HUES48 (cell line): ENCODE results near the gene DUSP8.

Experiments
- H3K27ac ChIP-seq: one replicate; pipeline ENCODE4 v1.7.0; 2013; ENCODE audit warnings: low read depth, low read length, inconsistent platforms
- H3K27me3 ChIP-seq: 2 replicates; pipeline ENCODE4 v1.6.1; 2013; ENCODE audit warnings: mild to moderate bottlenecking, low read length; ENCODE audit not compliant: control insufficient read depth, insufficient read depth
- H3K36me3 ChIP-seq: 2 replicates; pipeline ENCODE4 v1.6.1; 2013; ENCODE audit warnings: low read length; ENCODE audit not compliant: control insufficient read depth, insufficient read depth
- H3K4me1 ChIP-seq: 2 replicates; pipeline ENCODE4 v1.6.1; 2013; ENCODE audit warnings: mild to moderate bottlenecking, low read length; ENCODE audit not compliant: control insufficient read depth, insufficient read depth
- H3K4me3 ChIP-seq: 2 replicates; pipeline ENCODE4 v1.5.1; 2013; ENCODE audit warnings: mild to moderate bottlenecking, low read depth, low read length
- H3K9ac ChIP-seq: 2 replicates; pipeline ENCODE4 v1.6.1; 2013; ENCODE audit warnings: mild to moderate bottlenecking, low read depth, low read length, moderate library complexity
- H3K9me3 ChIP-seq: 2 replicates; pipeline ENCODE4 v1.6.1; 2013; ENCODE audit warnings: low read length; ENCODE audit not compliant: control insufficient read depth, insufficient read depth

DUSP8 gene

GRCh38 chr11:1560002-1560648 lies 11.9 kb downstream of the DUSP8 start:
- no peak overlapping the region for H3K4me3 ChIP-seq
- H3K4me1 ChIP-seq, result peaks cover 34% of the 10 kb centered on the region
- no peak overlapping the region for H3K27ac ChIP-seq
- H3K36me3 ChIP-seq, result 0 out of 2 replicates have a peak, but pooled peaks cover 2% of the 10 kb centered on the region
- H3K9me3 ChIP-seq, result no peaks in the 10 kb centered on the region
- H3K27me3 ChIP-seq, result peaks cover 30% of the 10 kb centered on the region; the same call in 1 of the 2 replicates
- H3K9ac ChIP-seq, result no peak overlapping the region

DNA sequence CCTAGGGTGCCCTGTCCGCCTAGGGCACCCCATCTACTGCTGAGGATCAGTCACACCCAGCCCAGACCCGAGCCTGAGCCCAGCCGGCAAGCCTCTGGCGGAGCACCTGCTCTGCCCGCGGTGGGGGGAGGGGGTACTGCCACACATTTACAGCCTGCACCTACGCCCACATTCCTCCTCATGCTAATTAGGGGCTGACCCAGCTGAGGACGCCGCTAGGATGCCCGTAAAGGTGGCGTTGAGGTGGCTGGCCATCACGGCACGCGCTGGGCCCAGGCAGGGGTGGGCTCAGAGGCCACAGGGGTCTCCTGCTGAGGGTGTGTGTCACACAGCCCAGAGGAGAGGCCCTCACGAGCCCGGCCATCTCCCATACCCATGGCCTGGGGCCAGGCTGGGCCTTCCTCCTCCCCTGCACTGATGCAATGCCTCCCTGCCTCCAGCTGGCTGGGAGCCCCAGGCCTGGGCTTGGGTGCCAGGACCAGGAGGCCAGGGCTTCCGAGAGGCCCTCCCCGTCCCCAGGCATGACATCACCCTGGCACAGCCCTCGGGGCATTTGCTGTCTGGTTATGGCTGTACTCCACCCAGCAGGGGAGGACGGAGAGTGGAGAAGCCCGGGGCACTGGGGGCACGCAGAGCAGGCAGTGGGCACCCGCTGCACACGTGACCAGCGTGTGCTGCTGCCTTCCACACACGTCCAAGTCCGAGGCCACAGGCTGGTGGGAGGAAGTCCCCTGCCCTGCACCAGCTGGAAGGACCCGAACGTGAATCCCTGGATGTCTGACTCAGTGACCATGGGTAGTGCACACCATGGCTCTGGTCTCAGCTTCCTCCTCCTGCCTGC lies 12.7 kb downstream of the DUSP8 start:
- Histone ChIP-seq H3K27ac (no peak overlapping the region), H3K9ac (no peak overlapping the region), H3K27me3 (peaks cover 32% of the 10 kb centered on the region; the same call in 1 of the 2 replicates), H3K9me3 (no peaks in the 10 kb centered on the region), H3K4me3 (no peak overlapping the region), H3K4me1 (peaks cover 32% of the 10 kb centered on the region), H3K36me3 (0 out of 2 replicates have a peak, but pooled peaks cover 2% of the 10 kb centered on the region)

DNA sequence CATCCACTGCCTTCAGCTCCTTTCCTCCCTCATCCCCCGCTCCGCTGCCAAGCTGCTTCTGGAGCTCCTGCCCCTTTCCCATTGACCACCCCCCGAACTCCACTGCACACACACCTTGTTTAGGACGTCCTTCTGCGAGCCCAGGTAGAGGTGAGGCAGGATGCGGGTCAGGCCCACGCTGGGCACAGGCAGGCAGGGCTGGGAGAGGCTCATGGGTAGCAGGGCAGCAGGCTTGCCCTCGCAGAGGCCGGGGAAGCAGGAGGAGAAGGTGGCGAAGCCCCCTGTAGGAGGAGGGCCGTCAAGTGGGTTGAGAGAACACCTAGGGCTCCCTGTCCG lies 13.3 kb downstream of the DUSP8 start:
- no peak overlapping the region for H3K4me3 ChIP-seq

GRCh38 chr11:1557904-1558774 lies 13.9 kb downstream of the DUSP8 start:
- no peak overlapping the region for H3K27ac ChIP-seq
- H3K27me3 ChIP-seq, result peaks cover 32% of the 10 kb centered on the region; the same call in 1 of the 2 replicates
- H3K4me1 ChIP-seq, result peaks cover 28% of the 10 kb centered on the region
- H3K36me3 ChIP-seq, result 0 out of 2 replicates have a peak, but pooled peaks cover 2% of the 10 kb centered on the region
- no peak overlapping the region for H3K9ac ChIP-seq
- no peak overlapping the region for H3K4me3 ChIP-seq
- no peaks in the 10 kb centered on the region for H3K9me3 ChIP-seq

More for the DNA sequence above, 13.3 kb downstream of the DUSP8 start:
- H3K27ac ChIP-seq, result no peak overlapping the region
- H3K36me3 ChIP-seq, result 0 out of 2 replicates have a peak, but pooled peaks cover 2% of the 10 kb centered on the region
- no peaks in the 10 kb centered on the region for H3K9me3 ChIP-seq
- peaks cover 28% of the 10 kb centered on the region for H3K4me1 ChIP-seq
- H3K27me3 ChIP-seq, result peaks cover 32% of the 10 kb centered on the region; the same call in 1 of the 2 replicates
- no peak overlapping the region for H3K9ac ChIP-seq

DNA sequence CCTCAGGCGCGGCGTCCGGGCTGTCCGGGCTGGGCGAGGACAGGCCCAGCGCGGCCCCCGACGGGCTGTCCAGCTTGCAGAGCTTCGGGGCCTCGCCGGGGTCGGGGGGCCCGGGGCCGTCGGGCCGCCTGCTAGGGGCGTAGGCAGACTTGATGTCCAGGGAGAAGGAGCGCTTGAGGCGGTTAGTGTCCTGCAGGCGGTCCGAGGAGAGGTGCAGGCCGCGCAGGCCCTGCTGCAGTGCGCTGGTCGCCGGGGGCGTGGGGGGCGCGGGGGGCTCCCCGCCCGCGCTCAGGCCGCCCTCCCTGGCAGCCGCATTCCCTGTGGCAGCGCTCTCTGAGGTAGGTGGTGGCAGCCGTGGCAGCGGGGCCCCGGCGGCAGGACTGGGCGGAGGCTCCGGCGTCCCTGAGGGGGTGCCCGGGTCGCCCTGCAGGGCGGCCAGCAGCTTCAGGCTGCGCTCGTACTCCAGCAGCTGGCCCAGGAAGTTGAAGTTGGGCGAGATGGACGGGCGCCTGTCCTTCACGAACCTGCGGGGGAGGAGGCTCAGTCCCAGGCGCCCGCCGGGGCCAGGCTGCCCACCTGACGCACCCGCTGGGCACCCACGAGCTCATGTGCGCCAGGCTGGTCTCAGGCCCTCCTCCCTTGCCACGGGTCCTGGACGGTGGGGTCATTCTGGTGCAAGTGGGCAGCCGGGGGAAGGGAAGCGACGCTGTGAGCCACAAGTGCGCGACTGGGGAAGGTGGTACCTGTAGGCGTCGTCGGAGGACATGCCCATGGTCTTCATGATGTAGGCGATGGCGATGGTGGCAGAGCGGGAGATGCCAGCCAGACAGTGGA lies 14.8 kb downstream of the DUSP8 start:
- H3K36me3 ChIP-seq, result no peaks in the 10 kb centered on the region
- no peak overlapping the region for H3K27ac ChIP-seq
- H3K4me3 ChIP-seq, result no peak overlapping the region
- H3K4me1 ChIP-seq, result peaks cover 28% of the 10 kb centered on the region
- H3K9ac ChIP-seq, result no peak overlapping the region
- no peaks in the 10 kb centered on the region for H3K9me3 ChIP-seq
- peaks cover 34% of the 10 kb centered on the region; the same call in 1 of the 2 replicates for H3K27me3 ChIP-seq

GRCh38 chr11:1556278-1556902 lies 15.7 kb downstream of the DUSP8 start:
- H3K27ac ChIP-seq, result no peak overlapping the region
- no peak overlapping the region for H3K4me3 ChIP-seq
- no peaks in the 10 kb centered on the region for H3K9me3 ChIP-seq
- H3K9ac ChIP-seq, result no peak overlapping the region
- peaks cover 34% of the 10 kb centered on the region; the same call in 1 of the 2 replicates for H3K27me3 ChIP-seq
- H3K4me1 ChIP-seq, result peaks cover 28% of the 10 kb centered on the region
- H3K36me3 ChIP-seq, result no peaks in the 10 kb centered on the region

- no peak overlapping the region for H3K27ac ChIP-seq
- H3K4me3 ChIP-seq, result no peak overlapping the region
- H3K9me3 ChIP-seq, result no peaks in the 10 kb centered on the region
- H3K9ac ChIP-seq, result no peak overlapping the region
- peaks cover 28% of the 10 kb centered on the region for H3K4me1 ChIP-seq
- peaks cover 34% of the 10 kb centered on the region; the same call in 1 of the 2 replicates for H3K27me3 ChIP-seq
- no peaks in the 10 kb centered on the region for H3K36me3 ChIP-seq
Measured at GRCh38 chr11:1555713-1556153, 16.3 kb downstream of the DUSP8 start.

DNA sequence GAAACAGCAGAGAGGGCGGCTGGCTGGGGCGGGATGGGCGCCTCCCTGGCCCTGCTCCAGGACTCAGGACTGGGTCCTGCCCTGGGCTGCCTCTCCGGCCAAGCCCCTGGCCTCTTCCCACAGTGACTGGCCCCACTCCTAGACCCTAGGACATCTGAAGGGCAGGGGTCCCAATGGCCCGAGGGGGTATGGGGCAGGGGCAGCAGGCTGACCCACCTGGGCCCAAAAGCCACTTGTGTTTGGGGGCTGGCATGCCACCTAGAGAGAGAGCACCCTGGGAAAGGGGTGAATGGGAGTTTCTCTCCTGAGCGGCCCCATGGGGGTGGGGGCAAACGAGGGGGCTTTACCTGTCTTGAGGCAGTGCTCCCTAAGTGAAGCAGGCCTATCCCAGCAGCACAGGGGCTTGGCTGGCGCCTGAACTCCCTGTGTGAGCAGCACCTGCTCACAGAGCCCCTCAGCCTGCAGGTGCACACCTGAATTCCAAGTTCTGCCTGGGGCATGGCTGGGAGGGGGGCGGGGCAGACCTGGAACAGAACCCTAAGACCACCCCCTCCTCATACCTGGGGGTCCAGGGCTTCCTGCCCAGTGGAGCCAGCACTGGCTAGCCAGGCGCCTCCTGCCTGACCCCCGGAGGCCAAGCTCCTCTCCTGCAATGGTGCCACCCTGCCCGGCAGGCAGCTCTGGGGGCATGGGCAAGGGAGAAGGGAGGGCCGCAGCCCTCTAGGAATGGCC lies 16.9 kb downstream of the DUSP8 start:
- H3K9ac ChIP-seq, result no peak overlapping the region
- no peaks in the 10 kb centered on the region for H3K9me3 ChIP-seq
- H3K4me3 ChIP-seq, result no peak overlapping the region
- H3K27ac ChIP-seq, result no peak overlapping the region
- H3K27me3 ChIP-seq, result peaks cover 36% of the 10 kb centered on the region
- no peaks in the 10 kb centered on the region for H3K36me3 ChIP-seq
- peaks cover 28% of the 10 kb centered on the region for H3K4me1 ChIP-seq

DNA sequence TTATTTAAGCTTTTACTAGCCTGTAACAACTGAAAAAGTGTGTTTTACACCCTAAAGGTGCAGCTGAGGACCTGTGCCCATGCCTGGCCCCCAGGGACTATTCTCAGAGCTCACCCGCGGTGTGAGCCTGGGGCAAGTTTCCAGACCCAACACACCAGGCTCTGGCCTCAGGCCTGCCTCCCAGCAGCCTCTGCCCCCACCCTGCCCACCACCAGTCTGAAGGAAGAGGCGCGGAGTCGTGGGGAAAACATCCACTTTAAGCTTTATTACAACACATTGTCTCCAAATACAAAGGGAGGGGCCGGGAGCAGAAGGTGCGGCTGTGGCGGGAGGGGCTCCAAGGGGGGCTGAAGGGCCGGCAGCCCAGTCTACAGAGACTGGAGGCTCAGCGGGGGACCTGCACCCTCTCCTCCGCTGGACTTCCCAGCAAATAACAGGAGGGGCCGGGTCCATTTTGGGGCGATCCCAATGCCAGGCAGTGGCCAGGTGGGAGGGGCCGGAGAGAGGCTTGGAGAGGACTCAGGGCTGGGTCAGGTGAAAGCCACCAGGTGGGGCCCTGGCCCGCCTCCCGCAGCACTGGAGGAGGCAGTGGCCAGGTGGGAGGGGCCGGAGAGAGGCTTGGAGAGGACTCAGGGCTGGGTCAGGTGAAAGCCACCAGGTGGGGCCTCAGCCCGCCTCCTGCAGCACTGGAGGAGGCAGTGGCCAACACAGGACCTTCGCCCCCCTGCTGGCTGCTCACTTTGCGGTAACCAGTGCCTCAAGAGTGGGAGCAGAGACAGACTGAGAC lies 18.1 kb downstream of the DUSP8 start:
- H3K27me3 ChIP-seq, result peaks cover 44% of the 10 kb centered on the region
- no peak overlapping the region for H3K27ac ChIP-seq
- no peak overlapping the region for H3K4me3 ChIP-seq
- H3K9me3 ChIP-seq, result no peaks in the 10 kb centered on the region
- no peaks in the 10 kb centered on the region for H3K36me3 ChIP-seq
- peaks cover 23% of the 10 kb centered on the region for H3K4me1 ChIP-seq
- no peak overlapping the region for H3K9ac ChIP-seq
